GM23338 (cell line): ENCODE results near the gene CALML3. TPM values are rescaled to one million over a fixed set of nuclear protein-coding genes. Genes with fewer than 3 reads are reported as not detected.

Source experiments
- ATAC-seq: fragments of 200-7000 bp; cut with Tn5 transposase; 3 replicates; pipeline ENCODE4 v1.9.1; 2020
- DNase-seq: peaks from one replicate; pipeline ENCODE4 v3.0.0-alpha.2; 2015; ENCODE audit warnings: low spot score
- H2AFZ ChIP-seq: fragments of 200-600 bp; sonication (generic); 2 replicates; pipeline ENCODE4 v1.8.0; 2016; ENCODE audit warnings: antibody characterized with exemption, mild to moderate bottlenecking, moderate library complexity
- H3F3A ChIP-seq: fragments of 200-600 bp; sonication (generic); replicated peaks from 2 replicates; pipeline ENCODE4 v1.8.0; 2017; ENCODE audit warnings: antibody characterized with exemption, mixed run types, low read depth
- H3K27ac ChIP-seq: fragments of 200-600 bp; sonication (generic); 2 replicates; pipeline ENCODE4 v1.6.1; 2016; ENCODE audit warnings: low read depth
- H3K27me3 ChIP-seq: fragments of 200-600 bp; sonication (generic); 2 replicates; pipeline ENCODE4 v1.8.0; 2016; ENCODE audit warnings: mild to moderate bottlenecking, mixed run types, moderate library complexity; ENCODE audit not compliant: insufficient read depth
- H3K36me3 ChIP-seq: fragments of 200-600 bp; sonication (generic); 2 replicates; pipeline ENCODE4 v1.8.0; 2016; ENCODE audit warnings: mild to moderate bottlenecking; ENCODE audit not compliant: insufficient read depth
- H3K4me1 ChIP-seq: fragments of 200-600 bp; sonication (generic); 2 replicates; pipeline ENCODE4 v1.8.0; 2016; ENCODE audit warnings: mild to moderate bottlenecking, moderate library complexity; ENCODE audit not compliant: insufficient read depth
- H3K4me2 ChIP-seq: fragments of 200-600 bp; sonication (generic); 2 replicates; pipeline ENCODE4 v1.7.1; 2017; ENCODE audit warnings: mixed run types
- H3K4me3 ChIP-seq: fragments of 200-600 bp; sonication (generic); 2 replicates; pipeline ENCODE4 v1.6.1; 2016; ENCODE audit warnings: mixed run types
- H3K79me2 ChIP-seq: fragments of 200-600 bp; sonication (generic); replicated peaks from 2 replicates; pipeline ENCODE4 v1.8.0; 2017; ENCODE audit warnings: mild to moderate bottlenecking; ENCODE audit not compliant: insufficient read depth
- H3K9me2 ChIP-seq: fragments of 200-600 bp; sonication (generic); 2 replicates; pipeline ENCODE4 v1.8.0; 2017; ENCODE audit not compliant: insufficient read depth
- H4K20me1 ChIP-seq: fragments of 200-600 bp; sonication (generic); replicated peaks from 2 replicates; pipeline ENCODE4 v1.8.0; 2017; ENCODE audit warnings: mild to moderate bottlenecking; ENCODE audit not compliant: insufficient read depth
- H3K27ac Mint-ChIP-seq: 2 replicates; pipeline ENCODE4 v1.8.0; 2020; ENCODE audit warnings: inconsistent platforms, mild to moderate bottlenecking, moderate library complexity, mixed read lengths
- H3K27me3 Mint-ChIP-seq: 3 replicates; pipeline ENCODE4 v1.8.0; 2022; ENCODE audit warnings: low read depth, mild to moderate bottlenecking, moderate library complexity, mixed read lengths, inconsistent platforms; ENCODE audit not compliant: insufficient read depth, poor library complexity
- H3K36me3 Mint-ChIP-seq: 3 replicates; pipeline ENCODE4 v1.8.0; 2021; ENCODE audit warnings: low read depth, mild to moderate bottlenecking, inconsistent platforms, moderate library complexity, mixed read lengths
- H3K4me1 Mint-ChIP-seq: 3 replicates; pipeline ENCODE4 v1.8.0; 2020; ENCODE audit warnings: mild to moderate bottlenecking, inconsistent platforms, mixed read lengths
- H3K4me3 Mint-ChIP-seq: 3 replicates; pipeline ENCODE4 v1.8.0; 2021; ENCODE audit warnings: moderate library complexity, mild to moderate bottlenecking, inconsistent platforms, mixed read lengths
- H3K9me3 Mint-ChIP-seq: 3 replicates; pipeline ENCODE4 v1.8.0; 2020; ENCODE audit warnings: moderate library complexity, mild to moderate bottlenecking, inconsistent platforms, mixed read lengths
- EZH2 ChIP-seq: fragments of 200-600 bp; sonication (generic); IDR thresholded peaks from one replicate; pipeline ENCODE4 v1.8.0; 2017; ENCODE audit warnings: antibody characterized with exemption, mild to moderate bottlenecking, low read depth; ENCODE audit not compliant: unreplicated experiment
- EZH2phosphoT487 ChIP-seq: fragments of 200-600 bp; sonication (generic); IDR thresholded peaks from one replicate; pipeline ENCODE4 v1.8.1; 2018; ENCODE audit warnings: antibody characterized with exemption; ENCODE audit not compliant: unreplicated experiment
- JUNB ChIP-seq: IDR thresholded peaks from one replicate; pipeline ENCODE4 v1.6.1; 2016; ENCODE audit warnings: antibody characterized with exemption; ENCODE audit not compliant: unreplicated experiment
- NANOG ChIP-seq: IDR thresholded peaks from 2 replicates; pipeline ENCODE4 v1.6.1; 2016; ENCODE audit warnings: antibody characterized with exemption, borderline replicate concordance
- STAT1 ChIP-seq: IDR thresholded peaks from one replicate; pipeline ENCODE4 v1.6.1; 2016; ENCODE audit warnings: antibody characterized with exemption; ENCODE audit not compliant: unreplicated experiment
- ZNF114 ChIP-seq: fragments of 250-450 bp; sonication (Bioruptor Pico); IDR thresholded peaks from 2 replicates; pipeline ENCODE4 v1.5.0; 2020; ENCODE audit warnings: mild to moderate bottlenecking, moderate library complexity
- ZNF331 ChIP-seq: fragments of 250-450 bp; sonication (Bioruptor Pico); IDR thresholded peaks from 2 replicates; pipeline ENCODE4 v1.5.0; 2020; ENCODE audit warnings: low read depth, mild to moderate bottlenecking, moderate library complexity
- polyA plus RNA-seq: library from polyadenylated mRNA; unstranded; fragments of >200 nt; fragmentation: Nextera tagmentation; extraction: Ambion mirVana; gene quantifications from 2 replicates; pipeline ENCODE4 v1.2.1, GENCODE V29; 2016
- total RNA-seq: library from RNA; depleted of rRNA; stranded (reverse); fragments of >200 nt; shearing (Covaris generic); gene quantifications from 2 replicates; pipeline ENCODE4 v1.2.3, GENCODE V29; 2014
- TF ChIP-seq, protein P1 (sequence below), 2 experiments: fragments of 200-600 bp in 1 of 2; sonication (generic) in 1 of 2; conservative IDR thresholded peaks; 2 replicates each; pipeline versions ENCODE4 v1.5.1 to v1.6.1; 2016 to 2017; ENCODE audit warnings: antibody characterized with exemption in 2 of 2, low read depth in 2 of 2, mild to moderate bottlenecking in 2 of 2, moderate library complexity in 1 of 2

Gene CALML3
- total and polyA plus RNA-seq, 2 experiments from 2014 or later: not detected

DNA sequence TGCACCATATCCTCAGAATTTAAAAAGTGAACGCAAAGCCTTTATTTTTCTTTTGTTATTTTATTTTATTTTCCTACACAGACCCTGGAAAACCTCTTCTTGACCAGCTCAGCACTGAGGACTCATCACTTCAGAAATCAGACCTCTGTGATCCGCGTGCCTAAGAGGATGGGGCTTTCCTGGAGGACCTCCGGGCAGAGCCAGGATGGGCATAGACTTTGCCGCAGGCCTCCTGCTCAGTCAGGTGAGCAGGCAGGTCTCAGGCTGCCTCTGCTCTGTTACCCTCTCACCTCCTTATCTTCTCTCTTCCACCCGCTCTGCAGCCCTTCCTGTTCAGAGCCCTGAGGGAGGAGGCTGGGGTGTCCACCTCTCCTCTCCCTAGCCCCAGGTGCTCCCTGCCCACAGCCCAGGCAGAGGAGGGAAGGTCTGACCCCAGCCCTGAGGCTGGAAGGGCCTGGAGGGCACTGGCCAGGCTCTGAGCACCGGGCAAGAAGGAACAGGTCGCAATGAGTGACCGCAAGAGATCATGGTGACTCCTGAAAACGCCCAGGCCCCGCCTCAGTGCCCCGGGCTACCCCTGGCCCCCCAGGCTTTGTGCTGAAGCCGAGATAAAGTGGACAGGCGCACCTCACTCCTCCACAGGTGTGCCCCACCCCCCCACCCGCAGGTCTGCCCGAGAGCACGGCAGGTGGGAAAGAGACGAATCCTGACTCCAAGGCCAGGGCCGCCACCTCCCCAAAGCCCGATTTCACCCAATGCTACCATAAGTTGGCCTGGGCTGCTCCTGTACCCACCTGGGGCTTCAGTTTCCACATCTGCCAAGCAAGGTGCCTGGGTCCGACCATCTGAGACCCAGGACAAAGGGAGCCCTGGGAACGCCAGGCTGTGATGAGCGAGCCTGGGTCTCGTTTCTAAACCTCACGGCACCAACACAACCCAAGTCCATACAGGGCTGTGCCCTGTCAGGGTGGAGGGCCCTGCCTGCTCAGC, 28.2 kb upstream of the CALML3 start:
- H3K4me1 ChIP-seq: no peaks in the 10 kb centered on the region
- no peak overlapping the region for H3K27ac ChIP-seq
- Mint-ChIP-seq H3K4me3 (no peak overlapping the region), H3K9me3 (peaks cover 13% of the 10 kb centered on the region), H3K4me1 (peaks cover 2% of the 10 kb centered on the region; the same call in 1 of the 3 replicates), H3K27ac (no peak overlapping the region), H3K36me3 (peaks cover 11% of the 10 kb centered on the region), H3K27me3 (peaks cover 4% of the 10 kb centered on the region)
- no peaks in the 10 kb centered on the region for H3K27me3 ChIP-seq
- no peak for TF ChIP-seq JUNB
- TF ChIP-seq ZNF114: no peak
- TF ChIP-seq NANOG: no peak
- no peak for TF ChIP-seq ZNF331 (CRISPR knock-in tag)
- H3K4me2 ChIP-seq: no peak overlapping the region
- no peak for ATAC-seq
- peak overlapping the region; percentile 63; the same call in 1 of the 2 replicates for H2AFZ ChIP-seq
- H3F3A ChIP-seq: no peaks in the 10 kb centered on the region
- no peaks in the 10 kb centered on the region for H3K36me3 ChIP-seq
- no peaks in the 10 kb centered on the region for H4K20me1 ChIP-seq
- no peaks in the 10 kb centered on the region for H3K9me2 ChIP-seq
- H3K79me2 ChIP-seq: no peaks in the 10 kb centered on the region
- H3K4me3 ChIP-seq: no peak overlapping the region
- no peak for DNase-seq

DNA sequence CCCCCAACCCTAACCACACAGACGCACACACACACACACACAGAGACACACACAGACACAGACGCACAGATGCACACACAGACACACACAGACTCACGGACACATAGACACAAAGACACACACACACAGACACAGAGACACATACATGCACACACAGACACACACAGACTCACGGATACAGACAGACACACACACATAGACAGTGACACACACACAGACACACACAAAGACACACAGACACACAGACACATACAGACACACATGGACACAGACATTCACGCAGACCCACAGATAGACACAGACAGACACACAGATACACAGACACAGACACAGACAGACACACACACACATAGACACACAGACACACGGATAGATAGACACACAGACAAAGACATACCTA, 27.5 kb upstream of the CALML3 start:
- Mint-ChIP-seq H3K9me3 (peaks cover 8% of the 10 kb centered on the region), H3K4me3 (no peak overlapping the region), H3K27ac (no peak overlapping the region), H3K36me3 (peaks cover 5% of the 10 kb centered on the region), H3K27me3 (peaks cover 4% of the 10 kb centered on the region), H3K4me1 (peaks cover 2% of the 10 kb centered on the region; the same call in 1 of the 3 replicates)
- Histone ChIP-seq H3K9me2 (no peaks in the 10 kb centered on the region), H4K20me1 (no peaks in the 10 kb centered on the region), H3K27ac (no peak overlapping the region), H3K79me2 (no peaks in the 10 kb centered on the region), H2AFZ (no peak overlapping the region), H3K36me3 (no peaks in the 10 kb centered on the region), H3F3A (no peaks in the 10 kb centered on the region), H3K4me2 (no peak overlapping the region), H3K4me1 (no peaks in the 10 kb centered on the region), H3K4me3 (no peak overlapping the region), H3K27me3 (no peaks in the 10 kb centered on the region)
- no peak for DNase-seq
- no peak for TF ChIP-seq STAT1
- TF ChIP-seq NANOG: no peak
- no peak for TF ChIP-seq ZNF114
- TF ChIP-seq, protein P1, sequence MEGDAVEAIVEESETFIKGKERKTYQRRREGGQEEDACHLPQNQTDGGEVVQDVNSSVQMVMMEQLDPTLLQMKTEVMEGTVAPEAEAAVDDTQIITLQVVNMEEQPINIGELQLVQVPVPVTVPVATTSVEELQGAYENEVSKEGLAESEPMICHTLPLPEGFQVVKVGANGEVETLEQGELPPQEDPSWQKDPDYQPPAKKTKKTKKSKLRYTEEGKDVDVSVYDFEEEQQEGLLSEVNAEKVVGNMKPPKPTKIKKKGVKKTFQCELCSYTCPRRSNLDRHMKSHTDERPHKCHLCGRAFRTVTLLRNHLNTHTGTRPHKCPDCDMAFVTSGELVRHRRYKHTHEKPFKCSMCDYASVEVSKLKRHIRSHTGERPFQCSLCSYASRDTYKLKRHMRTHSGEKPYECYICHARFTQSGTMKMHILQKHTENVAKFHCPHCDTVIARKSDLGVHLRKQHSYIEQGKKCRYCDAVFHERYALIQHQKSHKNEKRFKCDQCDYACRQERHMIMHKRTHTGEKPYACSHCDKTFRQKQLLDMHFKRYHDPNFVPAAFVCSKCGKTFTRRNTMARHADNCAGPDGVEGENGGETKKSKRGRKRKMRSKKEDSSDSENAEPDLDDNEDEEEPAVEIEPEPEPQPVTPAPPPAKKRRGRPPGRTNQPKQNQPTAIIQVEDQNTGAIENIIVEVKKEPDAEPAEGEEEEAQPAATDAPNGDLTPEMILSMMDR (conservative IDR thresholded peaks at IDR 0.05; ENCODE audit: low read depth in 2 of 2): no peak
- no peak for TF ChIP-seq EZH2
- TF ChIP-seq EZH2phosphoT487: no peak
- no peak for ATAC-seq
